ENCODE data around the gene METRN.

Gene METRN

DNA sequence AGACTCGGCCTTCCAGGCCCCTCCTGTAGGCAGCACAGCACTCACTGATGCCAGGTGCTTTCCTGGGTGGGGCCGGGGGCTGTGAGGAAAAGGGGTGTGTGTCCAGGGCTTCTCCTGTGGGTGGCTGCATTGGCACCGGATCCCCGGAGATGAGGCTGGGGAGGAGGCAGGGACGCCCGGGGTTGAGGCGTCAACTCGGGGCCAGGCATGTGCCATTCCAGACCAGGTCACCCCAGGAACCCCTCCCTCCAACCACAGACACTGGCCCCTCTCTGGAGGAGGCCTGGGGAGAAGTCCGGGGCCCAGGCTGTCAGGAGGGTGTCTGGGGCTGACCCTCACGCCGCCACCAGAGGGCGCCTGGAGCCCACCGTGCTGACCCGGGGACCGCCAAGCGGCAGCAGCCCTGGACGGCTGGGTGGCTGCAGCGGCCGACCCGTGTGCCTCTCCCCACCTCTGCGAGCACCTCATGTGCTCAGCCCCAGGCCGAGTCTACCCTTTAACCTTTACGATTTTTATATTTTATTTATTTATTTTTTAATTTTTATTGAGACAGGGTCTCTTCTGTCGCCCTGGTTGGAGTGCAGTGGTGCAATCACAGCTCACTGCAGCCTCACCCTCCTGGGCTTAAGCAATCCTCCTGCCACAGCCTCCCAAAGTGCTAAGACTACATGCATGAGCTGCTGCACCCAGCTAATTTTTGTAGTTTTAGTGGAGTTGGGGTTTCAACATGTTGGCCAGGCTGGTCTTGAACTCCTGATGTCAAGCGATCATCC is 3.2 kb upstream of the METRN start:
- ChIA-PET POLR2A (interaction anchor here (0.6 to 2.5 kb wide), 8 partner anchors 9 to 345 kb away, joined by 3 to 12 read pairs (median 3); partner anchors contain the start of genes ANTKMT, CHTF18, CIAO3 and RPUSD1), CTCF (interaction anchor here (0.6 to 5.7 kb wide), 37 partner anchors 8 to 647 kb away, joined by 3 to 119 read pairs (median 5); partner anchors contain the start of genes ANTKMT, CCDC78, CHTF18 and CIAO3)
- Histone ChIP-seq H3K4me3 (ENCODE audit: low read depth, low read length) (no peak overlapping the region), H3K36me3 (ENCODE audit: control insufficient read depth in 2 of 2, insufficient read depth in 1 of 2, low read length in 2 of 2) (peaks cover 0 to 3% of the 10 kb centered on the region in 2 experiments; a peak in 1 of 3 replicates), H3K27ac (ENCODE audit: extremely low read depth, low read depth, low read length) (no peak overlapping the region), H3K4me1 (ENCODE audit: control insufficient read depth, insufficient read depth, low read length) (peaks cover 11% of the 10 kb centered on the region), H3K9me3 (ENCODE audit: control insufficient read depth, insufficient read depth, low read depth, low read length) (no peaks in the 10 kb centered on the region)
- TF ChIP-seq ZBTB17 (tag by site-specific recombination; IDR thresholded peaks at IDR 0.05) (no peak), ZNF266 (tag by site-specific recombination; IDR thresholded peaks at IDR 0.05; ENCODE audit: low read depth) (no peak), ZNF324 (tag by site-specific recombination; IDR thresholded peaks at IDR 0.05) (no peak), ZNF596 (tag by site-specific recombination; IDR thresholded peaks at IDR 0.05) (no peak), ZNF560 (tag by site-specific recombination; IDR thresholded peaks at IDR 0.05; ENCODE audit: borderline replicate concordance) (no peak), ZNF501 (tag by site-specific recombination; IDR thresholded peaks at IDR 0.05) (no peak), ZNF341 (tag by site-specific recombination; IDR thresholded peaks at IDR 0.05; ENCODE audit: low read depth) (no peak; the same call in 1 of the 2 replicates), ZNF2 (tag by site-specific recombination; IDR thresholded peaks at IDR 0.05) (0 out of 2 replicates have a peak, but pooled peaks have one; percentile 43), BCL11A (tag by site-specific recombination; IDR thresholded peaks at IDR 0.05; ENCODE audit: low read depth) (no peak), ZNF623 (tag by site-specific recombination; IDR thresholded peaks at IDR 0.05) (no peak), KLF16 (tag by site-specific recombination; IDR thresholded peaks at IDR 0.05) (0 out of 2 replicates have a peak, but pooled peaks have one; percentile 25), SP2 (tag by site-specific recombination; IDR thresholded peaks at IDR 0.05) (0 out of 2 replicates have a peak, but pooled peaks have one; percentile 5), ZSCAN30 (tag by site-specific recombination; IDR thresholded peaks at IDR 0.05) (peak; percentile 48; the same call in 1 of the 2 replicates), ZNF211 (tag by site-specific recombination; IDR thresholded peaks at IDR 0.05; ENCODE audit: low read depth) (no peak), ZNF175 (tag by site-specific recombination; IDR thresholded peaks at IDR 0.05) (no peak), ZBTB7A (tag by site-specific recombination; IDR thresholded peaks at IDR 0.05; ENCODE audit: low read depth) (no peak), ZBTB20 (tag by site-specific recombination; IDR thresholded peaks at IDR 0.05) (peak; percentile 38; the same call in 1 of the 2 replicates), BCL11B (tag by site-specific recombination; IDR thresholded peaks at IDR 0.05; ENCODE audit: low read depth) (peak; percentile 35; the same call in 1 of the 2 replicates), ZNF76 (tag by site-specific recombination; IDR thresholded peaks at IDR 0.05; ENCODE audit: borderline replicate concordance, low read depth) (no peak), ZNF701 (tag by site-specific recombination; IDR thresholded peaks at IDR 0.05) (no peak)
- TF ChIP-seq, protein P1, sequence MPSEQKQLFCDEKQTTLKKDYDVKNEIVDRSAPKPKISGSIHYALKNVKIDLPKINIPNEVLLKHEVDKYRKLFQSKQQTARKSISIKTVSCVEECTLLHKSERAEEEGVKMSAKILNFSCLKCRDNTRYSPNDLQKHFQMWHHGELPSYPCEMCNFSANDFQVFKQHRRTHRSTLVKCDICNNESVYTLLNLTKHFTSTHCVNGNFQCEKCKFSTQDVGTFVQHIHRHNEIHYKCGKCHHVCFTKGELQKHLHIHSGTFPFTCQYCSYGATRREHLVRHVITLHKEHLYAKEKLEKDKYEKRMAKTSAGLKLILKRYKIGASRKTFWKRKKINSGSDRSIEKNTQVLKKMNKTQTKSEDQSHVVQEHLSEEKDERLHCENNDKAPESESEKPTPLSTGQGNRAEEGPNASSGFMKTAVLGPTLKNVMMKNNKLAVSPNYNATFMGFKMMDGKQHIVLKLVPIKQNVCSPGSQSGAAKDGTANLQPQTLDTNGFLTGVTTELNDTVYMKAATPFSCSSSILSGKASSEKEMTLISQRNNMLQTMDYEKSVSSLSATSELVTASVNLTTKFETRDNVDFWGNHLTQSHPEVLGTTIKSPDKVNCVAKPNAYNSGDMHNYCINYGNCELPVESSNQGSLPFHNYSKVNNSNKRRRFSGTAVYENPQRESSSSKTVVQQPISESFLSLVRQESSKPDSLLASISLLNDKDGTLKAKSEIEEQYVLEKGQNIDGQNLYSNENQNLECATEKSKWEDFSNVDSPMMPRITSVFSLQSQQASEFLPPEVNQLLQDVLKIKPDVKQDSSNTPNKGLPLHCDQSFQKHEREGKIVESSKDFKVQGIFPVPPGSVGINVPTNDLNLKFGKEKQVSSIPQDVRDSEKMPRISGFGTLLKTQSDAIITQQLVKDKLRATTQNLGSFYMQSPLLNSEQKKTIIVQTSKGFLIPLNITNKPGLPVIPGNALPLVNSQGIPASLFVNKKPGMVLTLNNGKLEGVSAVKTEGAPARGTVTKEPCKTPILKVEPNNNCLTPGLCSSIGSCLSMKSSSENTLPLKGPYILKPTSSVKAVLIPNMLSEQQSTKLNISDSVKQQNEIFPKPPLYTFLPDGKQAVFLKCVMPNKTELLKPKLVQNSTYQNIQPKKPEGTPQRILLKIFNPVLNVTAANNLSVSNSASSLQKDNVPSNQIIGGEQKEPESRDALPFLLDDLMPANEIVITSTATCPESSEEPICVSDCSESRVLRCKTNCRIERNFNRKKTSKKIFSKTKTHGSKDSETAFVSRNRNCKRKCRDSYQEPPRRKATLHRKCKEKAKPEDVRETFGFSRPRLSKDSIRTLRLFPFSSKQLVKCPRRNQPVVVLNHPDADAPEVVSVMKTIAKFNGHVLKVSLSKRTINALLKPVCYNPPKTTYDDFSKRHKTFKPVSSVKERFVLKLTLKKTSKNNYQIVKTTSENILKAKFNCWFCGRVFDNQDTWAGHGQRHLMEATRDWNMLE (tag by site-specific recombination; conservative IDR thresholded peaks at IDR 0.05; ENCODE audit: low read depth), result no peak
- TF ChIP-seq, protein P2, sequence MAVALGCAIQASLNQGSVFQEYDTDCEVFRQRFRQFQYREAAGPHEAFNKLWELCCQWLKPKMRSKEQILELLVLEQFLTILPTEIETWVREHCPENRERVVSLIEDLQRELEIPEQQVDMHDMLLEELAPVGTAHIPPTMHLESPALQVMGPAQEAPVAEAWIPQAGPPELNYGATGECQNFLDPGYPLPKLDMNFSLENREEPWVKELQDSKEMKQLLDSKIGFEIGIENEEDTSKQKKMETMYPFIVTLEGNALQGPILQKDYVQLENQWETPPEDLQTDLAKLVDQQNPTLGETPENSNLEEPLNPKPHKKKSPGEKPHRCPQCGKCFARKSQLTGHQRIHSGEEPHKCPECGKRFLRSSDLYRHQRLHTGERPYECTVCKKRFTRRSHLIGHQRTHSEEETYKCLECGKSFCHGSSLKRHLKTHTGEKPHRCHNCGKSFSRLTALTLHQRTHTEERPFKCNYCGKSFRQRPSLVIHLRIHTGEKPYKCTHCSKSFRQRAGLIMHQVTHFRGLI (tag by site-specific recombination; IDR thresholded peaks at IDR 0.05), result no peak
- TF ChIP-seq, protein P3, sequence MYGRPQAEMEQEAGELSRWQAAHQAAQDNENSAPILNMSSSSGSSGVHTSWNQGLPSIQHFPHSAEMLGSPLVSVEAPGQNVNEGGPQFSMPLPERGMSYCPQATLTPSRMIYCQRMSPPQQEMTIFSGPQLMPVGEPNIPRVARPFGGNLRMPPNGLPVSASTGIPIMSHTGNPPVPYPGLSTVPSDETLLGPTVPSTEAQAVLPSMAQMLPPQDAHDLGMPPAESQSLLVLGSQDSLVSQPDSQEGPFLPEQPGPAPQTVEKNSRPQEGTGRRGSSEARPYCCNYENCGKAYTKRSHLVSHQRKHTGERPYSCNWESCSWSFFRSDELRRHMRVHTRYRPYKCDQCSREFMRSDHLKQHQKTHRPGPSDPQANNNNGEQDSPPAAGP (tag by site-specific recombination; IDR thresholded peaks at IDR 0.05), result peak; percentile 45; the same call in 1 of the 2 replicates
- TF ChIP-seq, protein P4, sequence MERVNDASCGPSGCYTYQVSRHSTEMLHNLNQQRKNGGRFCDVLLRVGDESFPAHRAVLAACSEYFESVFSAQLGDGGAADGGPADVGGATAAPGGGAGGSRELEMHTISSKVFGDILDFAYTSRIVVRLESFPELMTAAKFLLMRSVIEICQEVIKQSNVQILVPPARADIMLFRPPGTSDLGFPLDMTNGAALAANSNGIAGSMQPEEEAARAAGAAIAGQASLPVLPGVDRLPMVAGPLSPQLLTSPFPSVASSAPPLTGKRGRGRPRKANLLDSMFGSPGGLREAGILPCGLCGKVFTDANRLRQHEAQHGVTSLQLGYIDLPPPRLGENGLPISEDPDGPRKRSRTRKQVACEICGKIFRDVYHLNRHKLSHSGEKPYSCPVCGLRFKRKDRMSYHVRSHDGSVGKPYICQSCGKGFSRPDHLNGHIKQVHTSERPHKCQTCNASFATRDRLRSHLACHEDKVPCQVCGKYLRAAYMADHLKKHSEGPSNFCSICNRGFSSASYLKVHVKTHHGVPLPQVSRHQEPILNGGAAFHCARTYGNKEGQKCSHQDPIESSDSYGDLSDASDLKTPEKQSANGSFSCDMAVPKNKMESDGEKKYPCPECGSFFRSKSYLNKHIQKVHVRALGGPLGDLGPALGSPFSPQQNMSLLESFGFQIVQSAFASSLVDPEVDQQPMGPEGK (tag by site-specific recombination; IDR thresholded peaks at IDR 0.05), result peak; percentile 62
- TF ChIP-seq, protein P5, sequence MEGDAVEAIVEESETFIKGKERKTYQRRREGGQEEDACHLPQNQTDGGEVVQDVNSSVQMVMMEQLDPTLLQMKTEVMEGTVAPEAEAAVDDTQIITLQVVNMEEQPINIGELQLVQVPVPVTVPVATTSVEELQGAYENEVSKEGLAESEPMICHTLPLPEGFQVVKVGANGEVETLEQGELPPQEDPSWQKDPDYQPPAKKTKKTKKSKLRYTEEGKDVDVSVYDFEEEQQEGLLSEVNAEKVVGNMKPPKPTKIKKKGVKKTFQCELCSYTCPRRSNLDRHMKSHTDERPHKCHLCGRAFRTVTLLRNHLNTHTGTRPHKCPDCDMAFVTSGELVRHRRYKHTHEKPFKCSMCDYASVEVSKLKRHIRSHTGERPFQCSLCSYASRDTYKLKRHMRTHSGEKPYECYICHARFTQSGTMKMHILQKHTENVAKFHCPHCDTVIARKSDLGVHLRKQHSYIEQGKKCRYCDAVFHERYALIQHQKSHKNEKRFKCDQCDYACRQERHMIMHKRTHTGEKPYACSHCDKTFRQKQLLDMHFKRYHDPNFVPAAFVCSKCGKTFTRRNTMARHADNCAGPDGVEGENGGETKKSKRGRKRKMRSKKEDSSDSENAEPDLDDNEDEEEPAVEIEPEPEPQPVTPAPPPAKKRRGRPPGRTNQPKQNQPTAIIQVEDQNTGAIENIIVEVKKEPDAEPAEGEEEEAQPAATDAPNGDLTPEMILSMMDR (tag by site-specific recombination; IDR thresholded peaks at IDR 0.05), result peak; percentile 91

Measured in HEK293 (cell line).